CD4-positive, alpha-beta T cell treated with Interleukin-2 at 100 ng/mL for 4 hours (primary cell): ENCODE results near the gene TENM3.

ENCODE experiments used
- DNase-seq: peaks from one replicate; pipeline ENCODE4 v3.0.0-alpha.2; 2020; ENCODE audit warnings: low spot score

Gene TENM3

GRCh38 chr4:182513587-182514291 is 270.5 kb downstream of the TENM3 start:
- no peak for DNase-seq

- DNase-seq, result no peak
These were observed 275.2 kb downstream of the TENM3 start for GRCh38 chr4:182518421-182518820.

GRCh38 chr4:182519528-182519927 is 276.3 kb downstream of the TENM3 start:
- no peak for DNase-seq

DNA sequence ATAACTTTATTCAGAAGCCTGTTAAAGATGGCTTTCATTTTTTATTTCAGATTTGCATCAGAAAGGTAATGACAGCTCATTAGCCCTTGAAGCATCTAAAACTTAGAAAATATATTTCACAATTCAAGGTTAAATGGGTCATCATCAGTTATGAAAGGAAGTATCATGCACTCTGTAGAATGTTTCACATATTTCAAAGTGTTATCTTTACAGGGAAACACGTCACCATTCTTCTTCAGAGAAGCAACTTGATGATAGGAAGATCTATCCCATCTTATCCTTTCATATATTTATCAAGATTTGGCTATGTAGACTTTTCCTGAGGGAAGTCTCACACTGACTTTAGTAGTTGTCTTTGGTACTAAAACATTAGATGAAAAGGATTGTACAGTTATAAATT is 277.8 kb downstream of the TENM3 start:
- no peak for DNase-seq

GRCh38 chr4:182528819-182529218 is 285.6 kb downstream of the TENM3 start:
- DNase-seq, result no peak

DNA sequence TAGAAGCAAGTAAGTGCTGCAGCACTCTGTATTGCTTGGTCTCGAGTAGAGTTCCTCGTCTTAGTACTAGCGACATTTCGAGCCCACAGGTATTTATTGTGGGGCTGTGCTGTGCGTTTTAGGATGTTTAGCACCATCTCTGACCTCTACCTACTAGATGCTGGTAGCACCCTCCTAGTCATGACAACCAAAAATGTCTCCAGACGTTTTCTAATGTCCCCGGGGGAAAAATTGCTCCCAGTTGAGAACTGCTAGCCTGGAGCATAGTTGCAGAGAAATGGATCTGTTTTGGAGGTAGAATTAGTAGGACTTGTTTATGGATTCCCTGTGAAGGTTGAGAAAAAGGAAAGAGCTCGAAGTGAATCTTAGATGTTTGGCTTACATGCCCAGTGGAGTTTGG is 287.2 kb downstream of the TENM3 start:
- DNase-seq, result no peak

- no peak for DNase-seq
These were observed 288.5 kb downstream of the TENM3 start for GRCh38 chr4:182531555-182532162.

- no peak for DNase-seq
These were observed 289.2 kb downstream of the TENM3 start for GRCh38 chr4:182532441-182532840.

GRCh38 chr4:182533964-182534363 is 290.8 kb downstream of the TENM3 start:
- DNase-seq, result no peak

- DNase-seq, result no peak
These were observed 293.1 kb downstream of the TENM3 start for GRCh38 chr4:182536221-182536811.

GRCh38 chr4:182537031-182537795 is 294.0 kb downstream of the TENM3 start:
- DNase-seq, result no peak

GRCh38 chr4:182538031-182538430 is 294.8 kb downstream of the TENM3 start:
- no peak for DNase-seq

DNA sequence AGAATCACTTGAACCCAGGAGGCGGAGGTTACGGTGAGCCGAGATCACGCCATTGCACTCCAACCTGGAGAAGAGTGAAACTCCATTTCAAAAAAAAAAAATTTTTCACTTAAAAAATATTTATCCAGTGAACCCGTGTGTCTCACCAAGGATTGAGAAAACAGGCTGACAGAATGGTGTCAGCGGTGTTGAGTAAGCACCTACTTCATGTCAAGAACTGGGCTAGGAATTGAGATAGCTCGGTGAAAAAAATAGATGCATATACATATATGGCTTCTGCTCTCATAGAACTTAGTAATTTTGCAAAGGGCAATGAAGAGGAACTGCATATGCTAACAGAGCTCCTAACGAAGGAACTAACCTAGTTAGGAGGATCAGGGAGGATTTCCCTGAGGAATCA is 297.3 kb downstream of the TENM3 start:
- DNase-seq, result no peak

DNA sequence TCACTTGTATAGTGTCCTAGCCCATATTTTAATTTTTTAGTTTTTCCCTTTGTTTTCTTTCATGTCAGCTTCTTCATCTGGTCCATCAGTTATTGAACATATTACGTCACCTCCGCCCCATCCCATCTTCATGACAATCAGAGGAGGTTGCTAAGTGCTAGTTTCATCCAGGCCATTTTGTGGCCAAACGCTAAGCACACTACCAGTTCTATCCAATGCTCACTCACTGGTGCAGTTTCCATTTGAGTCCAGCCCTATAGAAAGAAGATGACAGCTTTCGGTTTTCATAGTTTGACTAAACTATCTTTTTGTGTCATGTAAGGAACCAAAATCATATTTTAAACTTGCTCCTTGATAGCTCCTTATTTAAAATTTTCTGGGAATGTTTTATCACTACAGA is 304.2 kb downstream of the TENM3 start:
- no peak for DNase-seq

GRCh38 chr4:182548156-182548555 is 305.0 kb downstream of the TENM3 start:
- no peak for DNase-seq

DNA sequence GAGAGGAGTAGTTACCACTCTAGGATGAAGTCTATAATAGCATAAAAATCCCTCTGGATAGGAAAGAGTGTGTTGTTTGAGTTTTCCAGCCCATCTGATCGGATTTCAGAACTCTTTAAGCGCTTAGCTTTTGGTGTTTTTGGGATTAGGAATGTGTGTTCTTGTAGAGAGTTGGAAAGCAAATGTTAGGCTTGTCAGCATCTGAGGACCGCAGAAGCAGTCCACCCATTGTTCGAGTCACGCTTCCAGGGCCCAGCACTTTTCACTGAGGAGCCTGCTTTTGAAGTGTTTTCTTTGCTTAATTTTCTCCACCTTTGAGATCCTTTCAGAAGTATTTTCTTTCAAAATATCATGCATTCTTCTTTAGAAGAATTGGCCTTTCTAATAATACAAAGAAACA is 306.2 kb downstream of the TENM3 start:
- no peak for DNase-seq

GRCh38 chr4:182552948-182553347 is 309.7 kb downstream of the TENM3 start:
- DNase-seq, result no peak

DNA sequence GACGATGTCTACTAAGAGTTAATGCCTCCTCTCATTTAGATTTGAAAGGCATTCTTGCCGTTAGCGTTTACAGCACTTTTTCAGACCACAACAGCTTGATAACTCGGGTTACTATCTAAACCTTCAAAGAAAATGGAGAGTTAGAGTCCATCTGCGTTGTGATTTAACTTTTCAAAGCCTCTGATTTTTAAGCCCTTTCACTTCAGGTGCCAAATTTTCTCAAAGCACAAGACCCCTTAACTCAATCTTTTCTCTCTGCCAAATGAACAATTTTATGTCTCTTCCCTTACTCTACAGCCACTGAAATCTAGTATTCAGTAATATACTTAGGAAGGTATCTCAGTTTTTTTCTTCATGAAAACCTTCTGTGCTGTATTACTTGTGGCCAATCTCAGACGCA is 310.5 kb downstream of the TENM3 start:
- DNase-seq, result no peak

GRCh38 chr4:182554736-182555135 is 311.5 kb downstream of the TENM3 start:
- DNase-seq, result no peak

GRCh38 chr4:182555997-182556418 is 312.8 kb downstream of the TENM3 start:
- no peak for DNase-seq

DNA sequence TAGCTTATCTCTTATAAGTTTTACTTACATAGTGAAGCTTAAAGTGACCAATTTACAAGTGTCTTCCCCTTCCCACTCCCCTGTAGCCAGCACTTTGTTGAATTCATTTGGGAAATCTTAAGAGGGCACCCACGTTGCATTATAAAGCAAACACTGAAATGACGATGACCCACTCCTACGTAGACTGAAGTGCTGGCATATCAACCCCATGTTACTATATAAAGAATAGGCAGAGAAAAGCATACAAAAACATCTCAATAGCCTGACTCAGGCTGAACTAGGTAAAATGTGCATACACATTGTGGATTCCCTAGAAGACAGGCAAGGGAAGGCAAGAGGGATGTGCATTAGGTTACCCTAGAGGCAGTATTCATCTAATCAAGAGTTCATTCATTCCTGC is 313.4 kb downstream of the TENM3 start:
- DNase-seq, result no peak

DNA sequence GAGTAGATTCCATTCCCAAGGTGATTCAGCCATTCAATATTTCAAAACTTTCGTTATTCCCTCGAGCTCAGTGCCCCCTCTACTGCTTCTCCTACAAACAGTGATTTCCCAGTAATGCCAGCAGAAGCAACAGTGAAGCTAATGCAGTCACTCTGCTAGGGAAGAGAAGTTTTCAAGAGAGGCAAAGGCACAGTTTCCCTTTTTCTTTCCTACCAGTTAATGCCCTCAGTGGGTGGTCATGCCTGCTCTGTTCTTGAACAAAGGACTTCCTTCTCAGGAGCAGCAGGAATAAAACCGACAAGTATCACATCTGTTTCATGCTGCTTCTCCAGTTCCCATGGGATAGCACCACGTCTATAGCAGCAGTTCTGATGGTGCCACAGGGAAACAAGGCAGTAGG is 317.2 kb downstream of the TENM3 start:
- no peak for DNase-seq

DNA sequence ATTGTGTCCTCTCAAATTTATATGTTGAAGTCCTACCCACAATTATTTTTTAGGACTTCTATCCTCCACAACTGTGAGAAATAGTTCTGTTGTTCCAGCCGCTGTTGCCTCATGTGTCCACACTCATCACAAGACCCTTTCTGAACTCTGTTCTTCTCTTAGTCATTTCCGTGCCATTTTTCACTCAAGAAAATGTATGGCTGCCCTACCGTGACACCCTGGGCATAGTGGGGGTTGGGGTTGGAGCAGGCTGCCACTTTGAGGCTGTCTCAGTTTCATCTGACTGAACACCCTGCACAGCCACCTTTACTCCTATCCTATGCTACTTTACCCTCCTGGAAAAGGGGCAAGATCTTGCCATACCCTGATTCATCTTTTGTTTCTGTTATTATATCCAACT is 319.1 kb downstream of the TENM3 start:
- no peak for DNase-seq
